Activated naive CD4-positive, alpha-beta T cell treated with anti-CD3 and anti-CD28 coated beads, Interleukin-2, amount 10 ng/mL, durations not matched to agents 7 days and 5 days (primary cell): ENCODE data around the gene KRTAP2-2.

Source experiments
- CTCF ChIA-PET: fragments of 350-600 bp; sonication (Branson Sonifier 250); formaldehyde crosslinking; loops from one replicate; lab custom pipeline; 2021; ENCODE audit warnings: antibody characterized with exemption; lab: Charles Lee
- DNase-seq: peaks from one replicate; pipeline ENCODE4 v3.0.0-alpha.2; 2020
- H3K27ac Mint-ChIP-seq: one replicate; pipeline ENCODE4 v1.8.0; 2021; ENCODE audit warnings: mild to moderate bottlenecking, moderate library complexity, mixed read lengths
- H3K27me3 Mint-ChIP-seq: one replicate; pipeline ENCODE4 v1.8.0; 2021; ENCODE audit warnings: mild to moderate bottlenecking, mixed read lengths
- H3K36me3 Mint-ChIP-seq: one replicate; pipeline ENCODE4 v1.8.0; 2021; ENCODE audit warnings: mixed read lengths
- H3K4me1 Mint-ChIP-seq: one replicate; pipeline ENCODE4 v1.8.0; 2021; ENCODE audit warnings: mixed read lengths
- H3K4me3 Mint-ChIP-seq: one replicate; pipeline ENCODE4 v1.8.0; 2021; ENCODE audit warnings: mild to moderate bottlenecking, moderate library complexity, mixed read lengths
- H3K9me3 Mint-ChIP-seq: one replicate; pipeline ENCODE4 v1.8.0; 2021; ENCODE audit warnings: mixed read lengths

KRTAP2-2 gene

GRCh38 chr17:41020336-41020735 is 34.7 kb downstream of the KRTAP2-2 start:
- Mint-ChIP-seq H3K4me3 (no peak overlapping the region), H3K9me3 (no peaks in the 10 kb centered on the region), H3K27me3 (no peaks in the 10 kb centered on the region), H3K36me3 (no peaks in the 10 kb centered on the region), H3K4me1 (no peaks in the 10 kb centered on the region), H3K27ac (no peak overlapping the region)
- no peak for DNase-seq
- CTCF ChIA-PET = no interaction called here

GRCh38 chr17:41019415-41019814 is 35.6 kb downstream of the KRTAP2-2 start:
- Mint-ChIP-seq H3K4me3 (no peak overlapping the region), H3K27ac (no peak overlapping the region), H3K27me3 (no peaks in the 10 kb centered on the region), H3K4me1 (no peaks in the 10 kb centered on the region), H3K36me3 (no peaks in the 10 kb centered on the region), H3K9me3 (no peaks in the 10 kb centered on the region)
- CTCF ChIA-PET = no interaction called here
- DNase-seq = no peak

GRCh38 chr17:41018541-41018940 is 36.5 kb downstream of the KRTAP2-2 start:
- CTCF ChIA-PET = no interaction called here
- Mint-ChIP-seq H3K27me3 (no peaks in the 10 kb centered on the region), H3K27ac (no peak overlapping the region), H3K4me3 (no peak overlapping the region), H3K36me3 (no peaks in the 10 kb centered on the region), H3K9me3 (no peaks in the 10 kb centered on the region), H3K4me1 (no peaks in the 10 kb centered on the region)
- DNase-seq = no peak

GRCh38 chr17:41016578-41017215 is 38.3 kb downstream of the KRTAP2-2 start:
- H3K9me3 Mint-ChIP-seq = no peaks in the 10 kb centered on the region
- no peak for DNase-seq
- H3K27ac Mint-ChIP-seq = no peak overlapping the region
- H3K36me3 Mint-ChIP-seq = no peaks in the 10 kb centered on the region
- H3K27me3 Mint-ChIP-seq = peaks cover 4% of the 10 kb centered on the region
- no peaks in the 10 kb centered on the region for H3K4me1 Mint-ChIP-seq
- H3K4me3 Mint-ChIP-seq = no peak overlapping the region
- CTCF ChIA-PET = no interaction called here

GRCh38 chr17:41015454-41015853 is 39.6 kb downstream of the KRTAP2-2 start:
- Mint-ChIP-seq H3K27ac (no peak overlapping the region), H3K9me3 (no peaks in the 10 kb centered on the region), H3K4me3 (no peak overlapping the region), H3K4me1 (no peaks in the 10 kb centered on the region), H3K36me3 (no peaks in the 10 kb centered on the region), H3K27me3 (peaks cover 4% of the 10 kb centered on the region)
- DNase-seq = no peak
- CTCF ChIA-PET = no interaction called here

GRCh38 chr17:41013606-41014005 is 41.4 kb downstream of the KRTAP2-2 start:
- Mint-ChIP-seq H3K4me1 (no peaks in the 10 kb centered on the region), H3K27me3 (peaks cover 4% of the 10 kb centered on the region), H3K9me3 (no peaks in the 10 kb centered on the region), H3K27ac (no peak overlapping the region), H3K4me3 (no peak overlapping the region), H3K36me3 (no peaks in the 10 kb centered on the region)
- CTCF ChIA-PET = no interaction called here
- no peak for DNase-seq

GRCh38 chr17:41013181-41013580 is 41.8 kb downstream of the KRTAP2-2 start:
- no peaks in the 10 kb centered on the region for H3K36me3 Mint-ChIP-seq
- CTCF ChIA-PET = no interaction called here
- no peak for DNase-seq
- H3K27me3 Mint-ChIP-seq = peaks cover 4% of the 10 kb centered on the region
- no peak overlapping the region for H3K27ac Mint-ChIP-seq
- H3K4me3 Mint-ChIP-seq = no peak overlapping the region
- H3K9me3 Mint-ChIP-seq = no peaks in the 10 kb centered on the region
- no peaks in the 10 kb centered on the region for H3K4me1 Mint-ChIP-seq

GRCh38 chr17:41012326-41013120 is 42.5 kb downstream of the KRTAP2-2 start:
- Mint-ChIP-seq H3K36me3 (no peaks in the 10 kb centered on the region), H3K4me3 (no peak overlapping the region), H3K27ac (no peak overlapping the region), H3K4me1 (no peaks in the 10 kb centered on the region), H3K9me3 (no peaks in the 10 kb centered on the region), H3K27me3 (peaks cover 4% of the 10 kb centered on the region)
- no peak for DNase-seq
- CTCF ChIA-PET = no interaction called here

GRCh38 chr17:41010441-41010840 is 44.6 kb downstream of the KRTAP2-2 start:
- Mint-ChIP-seq H3K4me1 (no peaks in the 10 kb centered on the region), H3K9me3 (no peaks in the 10 kb centered on the region), H3K27ac (no peak overlapping the region), H3K27me3 (peaks cover 4% of the 10 kb centered on the region), H3K36me3 (no peaks in the 10 kb centered on the region), H3K4me3 (no peak overlapping the region)
- CTCF ChIA-PET = no interaction called here
- DNase-seq = no peak

GRCh38 chr17:41009936-41010335 is 45.1 kb downstream of the KRTAP2-2 start:
- no peak for DNase-seq
- Mint-ChIP-seq H3K4me1 (no peaks in the 10 kb centered on the region), H3K27ac (no peak overlapping the region), H3K9me3 (no peaks in the 10 kb centered on the region), H3K4me3 (no peak overlapping the region), H3K27me3 (peaks cover 4% of the 10 kb centered on the region), H3K36me3 (no peaks in the 10 kb centered on the region)
- CTCF ChIA-PET = no interaction called here

- no peak overlapping the region for H3K4me3 Mint-ChIP-seq
- H3K27ac Mint-ChIP-seq = no peak overlapping the region
- no peaks in the 10 kb centered on the region for H3K36me3 Mint-ChIP-seq
- DNase-seq = no peak
- CTCF ChIA-PET = no interaction called here
- H3K4me1 Mint-ChIP-seq = no peaks in the 10 kb centered on the region
- peaks cover 7% of the 10 kb centered on the region for H3K27me3 Mint-ChIP-seq
- no peaks in the 10 kb centered on the region for H3K9me3 Mint-ChIP-seq
Measured at GRCh38 chr17:41009301-41009760, 45.7 kb downstream of the KRTAP2-2 start.

GRCh38 chr17:41008811-41009210 is 46.2 kb downstream of the KRTAP2-2 start, which contains the start of gene KRTAP3-1:
KRTAP3-1 (minus strand) TSS chr17:41009128; CDS start chr17:41009074, 54 bp downstream.
- Mint-ChIP-seq H3K4me3 (no peak within 1 kb of the TSS), H3K36me3 (no peaks in the 10 kb centered on the region), H3K4me1 (no peaks in the 10 kb centered on the region), H3K9me3 (no peaks in the 10 kb centered on the region), H3K27me3 (peaks cover 9% of the 10 kb centered on the region), H3K27ac (no peak within 1 kb of the TSS)
- CTCF ChIA-PET = no interaction called here
- DNase-seq = no peak
